GM18867 (cell line): Measurements from ENCODE around the gene TMEM154.

Experiments used
- ATAC-seq: cut with Tn5 transposase; IDR thresholded peaks from one replicate; pipeline ENCODE4 v1.9.1; 2021; ENCODE audit warnings: mild to moderate bottlenecking, moderate library complexity; ENCODE audit not compliant: unreplicated experiment

Gene TMEM154

DNA sequence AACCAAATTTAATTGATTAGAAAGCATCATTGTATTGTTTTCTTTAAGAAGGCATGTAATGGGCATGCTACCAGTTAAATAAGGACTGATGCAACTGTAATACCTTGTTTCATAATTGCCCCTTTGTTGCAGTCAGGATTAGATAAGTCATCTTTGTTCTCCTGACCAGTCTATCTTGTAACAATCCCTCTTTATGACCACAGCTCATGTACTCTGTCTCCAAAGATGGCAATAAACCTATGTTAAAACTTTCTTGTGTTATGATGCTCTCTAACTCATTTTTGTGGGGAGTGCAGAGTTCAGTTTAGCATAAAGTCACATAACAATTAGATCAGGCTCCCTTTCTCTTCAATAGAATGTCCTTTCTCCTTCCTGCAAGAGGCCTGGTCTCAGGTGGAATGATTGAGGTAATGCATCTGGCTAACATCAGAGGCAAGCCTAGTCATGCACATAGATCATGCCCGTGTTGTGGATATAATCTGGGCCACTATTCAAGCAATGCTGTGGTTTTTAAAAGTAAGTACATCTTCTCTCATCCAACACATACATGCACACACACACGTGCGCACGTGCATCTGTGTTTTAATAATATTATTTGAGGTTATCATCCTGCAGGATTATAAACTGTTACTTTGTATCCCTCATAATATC, 45.6 kb downstream of the TMEM154 start:
- ATAC-seq, result no peak

- ATAC-seq, result no peak
These were observed 46.7 kb downstream of the TMEM154 start for GRCh38 chr4:152633118-152633517.

DNA sequence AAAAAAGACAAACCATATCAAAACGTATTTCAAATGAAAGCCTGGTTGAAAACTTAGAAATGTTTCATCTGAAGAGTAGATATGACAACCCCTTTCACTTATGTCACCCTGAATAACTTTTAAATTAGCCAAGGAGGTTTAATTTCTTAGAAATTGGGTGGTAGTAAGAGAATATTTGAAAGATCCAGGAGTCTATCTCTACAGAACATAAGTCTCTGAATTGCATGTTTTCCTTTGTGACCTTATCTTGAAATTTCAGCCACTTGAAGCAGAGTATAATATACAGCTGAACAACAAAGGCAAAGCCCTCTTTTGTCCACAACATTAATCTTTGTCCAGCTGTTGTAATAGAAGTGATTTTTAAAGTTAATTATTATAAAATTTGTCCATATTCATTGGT, 49.5 kb downstream of the TMEM154 start:
- no peak for ATAC-seq

GRCh38 chr4:152629908-152630307, 49.9 kb downstream of the TMEM154 start:
- no peak for ATAC-seq

- no peak for ATAC-seq
These were observed 51.7 kb downstream of the TMEM154 start for GRCh38 chr4:152628128-152628527.

- ATAC-seq, result no peak
These were observed 53.0 kb downstream of the TMEM154 start for GRCh38 chr4:152626790-152627189.

- no peak for ATAC-seq
These were observed 58.9 kb downstream of the TMEM154 start for GRCh38 chr4:152620915-152621314.

DNA sequence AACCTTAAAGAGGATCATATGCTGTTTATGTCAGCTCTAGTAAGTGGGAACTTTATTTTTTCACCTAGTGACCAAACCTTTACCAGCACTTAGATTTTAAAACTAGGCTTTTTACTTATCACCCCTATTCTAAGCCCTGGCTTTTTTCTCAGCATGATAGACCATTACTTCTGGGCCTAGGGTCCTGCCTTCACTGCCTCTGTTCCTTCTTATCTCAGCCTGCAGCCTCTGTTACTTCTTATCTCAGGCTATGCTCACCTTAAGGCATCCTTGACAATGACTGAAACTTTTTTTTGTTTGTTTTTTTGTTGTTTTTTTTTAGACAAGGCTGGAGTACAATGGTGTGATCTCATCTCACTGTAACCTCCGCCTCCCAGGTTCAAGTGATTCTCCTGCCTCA, 59.6 kb downstream of the TMEM154 start:
- ATAC-seq, result no peak

GRCh38 chr4:152619556-152619955, 60.2 kb downstream of the TMEM154 start:
- no peak for ATAC-seq

DNA sequence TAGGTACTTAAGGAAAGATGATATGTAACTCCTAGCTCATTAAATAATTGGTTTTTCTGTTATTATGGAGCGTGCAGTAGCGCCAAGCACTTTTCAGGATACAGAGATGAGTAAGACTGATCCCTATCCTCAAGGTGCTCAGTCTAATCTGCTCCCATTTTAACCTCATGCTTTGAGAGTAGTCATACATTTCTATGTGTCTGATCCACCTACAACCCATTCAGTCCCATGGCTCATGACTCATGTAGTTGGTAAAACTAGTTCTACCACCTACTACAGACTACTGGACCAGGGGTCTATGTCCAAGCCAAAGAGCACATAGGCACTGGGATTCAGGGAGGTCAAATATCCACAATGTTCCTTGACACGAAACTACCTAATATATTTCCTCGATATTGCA, 60.8 kb downstream of the TMEM154 start:
- ATAC-seq, result no peak

GRCh38 chr4:152616804-152617203, 63.0 kb downstream of the TMEM154 start:
- ATAC-seq, result no peak

DNA sequence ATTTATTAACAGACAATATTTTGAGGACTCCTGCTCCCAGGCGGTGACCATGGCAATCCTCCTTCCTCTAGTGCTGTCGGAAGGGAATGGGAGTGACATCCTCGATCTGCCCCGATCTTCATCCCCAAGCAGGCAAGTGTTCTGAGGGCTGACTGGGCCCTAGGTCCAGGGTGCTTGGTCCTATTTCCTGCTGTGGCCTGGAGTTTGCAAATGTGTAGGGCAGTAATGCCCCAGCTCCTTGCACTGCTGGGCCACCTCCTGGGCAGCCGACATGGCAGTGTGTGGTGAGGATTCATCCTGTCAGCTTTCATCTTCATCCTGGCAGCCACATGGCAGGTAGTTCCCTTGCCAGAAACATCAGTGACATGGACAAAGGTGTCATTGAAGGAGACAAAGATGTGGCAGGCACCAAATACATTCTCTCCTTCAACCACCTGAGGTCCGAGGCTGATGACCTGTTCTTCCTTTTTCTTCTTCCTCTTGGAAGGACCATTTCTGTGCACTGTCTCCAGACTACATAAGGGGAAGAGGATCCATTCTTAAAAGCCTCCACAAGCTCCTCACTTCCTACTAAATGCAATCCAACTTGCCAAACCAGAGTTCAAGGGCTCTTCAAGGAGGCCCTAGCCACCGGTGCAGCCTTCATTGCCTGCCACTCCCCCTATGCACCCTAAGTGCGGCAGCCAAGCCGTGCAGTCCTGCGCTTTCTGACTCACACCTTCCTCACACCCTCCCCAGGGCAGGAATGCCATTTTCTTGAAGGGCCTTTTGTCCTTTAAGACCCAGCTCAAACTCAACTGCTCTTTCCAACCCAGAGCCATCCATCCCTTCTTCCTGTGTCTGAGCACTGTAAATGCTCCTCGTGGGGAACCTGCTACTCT, 65.7 kb downstream of the TMEM154 start:
- ATAC-seq, result no peak

DNA sequence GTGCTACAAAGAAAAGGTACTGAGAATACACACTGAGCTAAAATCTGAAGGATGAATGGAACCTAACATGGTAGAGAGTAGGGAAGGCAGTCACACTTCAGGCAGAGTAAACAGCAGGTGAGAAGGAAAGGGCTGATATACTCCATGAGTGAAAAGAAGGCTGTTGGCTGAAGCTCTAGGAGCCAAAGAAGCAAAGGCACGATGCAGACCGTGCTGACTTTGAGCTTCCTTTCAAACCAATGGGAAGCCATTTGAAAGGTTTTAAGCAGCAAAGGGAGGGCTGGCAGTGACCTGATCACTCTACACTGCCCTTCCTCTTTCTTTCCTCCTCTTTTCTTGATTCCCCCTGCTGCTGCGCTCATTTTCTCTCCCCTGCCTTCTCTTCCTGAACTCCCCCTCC, 66.4 kb downstream of the TMEM154 start:
- ATAC-seq, result no peak

DNA sequence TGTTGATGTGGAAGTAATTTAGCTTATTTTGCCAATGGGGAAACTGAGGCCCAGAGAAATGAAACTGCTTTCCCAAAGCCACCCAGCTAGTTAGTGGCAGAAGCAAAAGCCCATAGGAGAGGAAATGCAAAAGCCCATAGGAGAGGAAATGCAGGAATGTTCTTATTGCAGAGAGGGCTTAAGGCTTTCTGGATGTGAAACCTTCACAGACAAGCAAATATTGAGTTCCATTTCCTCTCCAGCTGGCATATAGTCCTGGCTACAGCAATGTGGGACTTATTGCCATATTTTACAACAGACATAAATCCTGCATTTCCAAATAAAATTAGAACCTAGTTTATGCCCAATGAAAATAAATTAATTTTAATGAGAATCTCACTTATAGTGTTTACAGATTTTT, 69.7 kb downstream of the TMEM154 start:
- ATAC-seq, result no peak

GRCh38 chr4:152609481-152609880, 70.3 kb downstream of the TMEM154 start:
- ATAC-seq, result no peak

- no peak for ATAC-seq
These were observed 72.6 kb downstream of the TMEM154 start for GRCh38 chr4:152607178-152607577.

DNA sequence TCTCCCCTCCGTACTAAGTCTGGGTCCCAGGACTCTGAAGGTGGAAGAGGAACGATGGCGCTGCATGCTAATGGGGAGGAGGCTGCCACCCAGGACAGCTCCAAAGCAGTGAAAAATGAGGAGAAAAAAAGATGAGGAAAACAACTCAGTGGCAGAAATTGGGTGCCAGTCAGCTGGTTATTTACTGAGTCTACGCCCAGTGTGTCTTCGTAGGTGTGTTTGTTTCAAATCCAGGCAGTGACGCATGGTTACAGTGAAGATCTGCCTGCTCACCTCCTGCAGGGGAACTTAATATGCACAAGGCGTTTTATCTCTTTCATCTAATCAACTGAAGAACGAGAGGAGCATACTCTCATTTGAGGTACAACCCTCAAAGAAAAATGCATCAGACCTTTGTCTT, 73.0 kb downstream of the TMEM154 start:
- ATAC-seq, result no peak

DNA sequence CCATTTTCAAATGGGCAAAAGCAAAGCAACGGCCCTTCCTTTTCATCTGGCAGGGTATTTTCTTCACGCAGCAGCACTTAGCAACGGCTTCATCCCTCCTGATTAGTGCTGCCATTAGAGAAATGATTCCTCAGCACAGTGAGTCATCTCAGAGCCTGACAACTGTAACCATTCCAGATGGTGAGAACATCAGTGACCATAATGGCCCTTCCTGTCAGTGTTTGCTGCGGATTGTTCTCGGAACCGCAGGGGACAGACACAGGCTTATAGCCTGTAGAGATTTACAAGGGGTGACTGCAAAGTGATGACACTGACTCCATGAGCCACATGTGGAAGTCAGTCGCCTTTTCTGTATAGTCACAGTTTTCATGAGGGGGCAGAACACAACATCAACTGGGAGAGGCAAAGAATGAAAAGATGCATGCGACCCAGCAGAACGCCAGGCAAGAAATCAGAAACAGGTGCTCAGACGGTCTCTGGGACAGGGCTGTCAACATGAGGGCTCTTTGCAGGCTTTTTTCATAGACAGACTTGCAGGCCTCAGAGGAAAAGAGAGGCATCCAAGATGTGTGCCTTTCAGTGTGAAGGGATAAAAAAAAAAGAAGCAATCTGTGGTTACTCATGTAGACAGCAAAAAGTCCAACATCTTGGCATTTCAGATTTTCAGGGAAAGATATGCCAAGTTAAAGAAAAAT, 74.0 kb downstream of the TMEM154 start:
- ATAC-seq, result no peak

GRCh38 chr4:152605031-152605430, 74.8 kb downstream of the TMEM154 start:
- ATAC-seq, result no peak

GRCh38 chr4:152601156-152601555, 78.6 kb downstream of the TMEM154 start:
- no peak for ATAC-seq

DNA sequence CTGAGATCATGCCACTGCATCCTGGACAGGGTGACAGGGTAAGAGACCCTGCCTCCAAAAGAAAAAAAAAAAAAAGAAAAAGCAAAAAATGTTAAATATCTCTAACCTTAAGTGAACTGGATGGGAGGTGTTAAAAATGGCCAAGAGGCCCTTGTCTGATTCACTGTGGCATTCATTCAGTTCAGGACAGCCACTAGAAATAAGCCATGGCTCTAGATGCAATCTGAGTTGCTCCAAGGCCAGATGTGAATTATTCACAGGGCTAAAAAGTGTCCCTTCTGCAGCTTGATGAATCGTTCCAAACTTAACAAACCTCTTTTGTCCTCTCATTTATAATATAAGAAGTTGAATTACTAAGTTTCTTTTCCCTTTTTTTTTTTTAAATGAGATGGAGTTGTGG, 80.2 kb downstream of the TMEM154 start:
- no peak for ATAC-seq

DNA sequence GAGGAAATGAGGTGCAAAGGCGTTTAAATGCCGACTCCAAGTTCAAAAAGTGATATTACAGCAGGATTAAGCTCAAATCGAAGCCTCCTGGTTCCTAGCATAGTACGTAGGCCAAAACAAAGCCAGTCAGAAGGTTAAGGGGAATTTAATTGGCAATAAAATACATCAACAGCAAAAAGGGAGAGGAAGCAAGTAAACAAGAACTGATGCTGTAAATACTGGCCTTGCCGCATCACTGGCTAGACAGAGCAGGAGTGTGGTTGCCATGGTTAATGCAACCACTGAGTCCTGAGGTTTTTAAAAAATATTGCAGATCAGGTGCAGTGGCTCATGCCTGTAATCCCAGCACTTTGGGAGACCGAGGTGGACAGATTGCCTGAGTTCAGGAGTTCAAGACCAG, 80.7 kb downstream of the TMEM154 start:
- no peak for ATAC-seq
